Neural cell (in vitro differentiated cells): Measurements from ENCODE around the gene PPFIA1.

ENCODE experiments used
- EP300 ChIP-seq: fragments of 450-650 bp; conservative IDR thresholded peaks from 2 replicates; pipeline ENCODE4 v1.6.1; 2014; ENCODE audit warnings: antibody characterized with exemption, mild to moderate bottlenecking, moderate library complexity; ENCODE audit not compliant: poor library complexity, severe bottlenecking
- EZH2 ChIP-seq: fragments of 200-600, 300-800 bp; shearing (Covaris generic), sonication (generic); IDR thresholded peaks from 2 replicates; pipeline ENCODE4 v1.6.1; 2014; ENCODE audit warnings: antibody characterized with exemption, low read length, borderline replicate concordance, mild to moderate bottlenecking; ENCODE audit not compliant: insufficient read depth, poor library complexity, severe bottlenecking
- MXI1 ChIP-seq: fragments of 450-650 bp; conservative IDR thresholded peaks from 2 replicates; pipeline ENCODE4 v1.6.1; 2014; ENCODE audit warnings: antibody characterized with exemption, mild to moderate bottlenecking; ENCODE audit not compliant: poor library complexity, severe bottlenecking
- POLR2AphosphoS5 ChIP-seq: IDR thresholded peaks from 2 replicates; pipeline ENCODE4 v1.6.1; 2012
- RAD21 ChIP-seq: fragments of 450-650 bp; conservative IDR thresholded peaks from 2 replicates; pipeline ENCODE4 v1.6.1; 2014; ENCODE audit warnings: antibody characterized with exemption, mild to moderate bottlenecking, moderate library complexity
- SMC3 ChIP-seq: fragments of 450-650 bp; conservative IDR thresholded peaks from 2 replicates; pipeline ENCODE4 v1.6.1; 2014; ENCODE audit warnings: antibody characterized with exemption, mild to moderate bottlenecking, moderate library complexity; ENCODE audit not compliant: poor library complexity
- TAF1 ChIP-seq: IDR thresholded peaks from 2 replicates; pipeline ENCODE4 v1.6.1; 2012; ENCODE audit warnings: low read depth
- TF ChIP-seq, protein P1 (sequence below): IDR thresholded peaks from 2 replicates; pipeline ENCODE4 v1.6.1; 2012; ENCODE audit warnings: borderline replicate concordance
- TF ChIP-seq, protein P2 (sequence below): fragments of 450-650 bp; IDR thresholded peaks from 2 replicates; pipeline ENCODE4 v1.5.1; 2014; ENCODE audit warnings: antibody characterized with exemption, mild to moderate bottlenecking, moderate library complexity; ENCODE audit not compliant: poor library complexity, severe bottlenecking

DNA sequence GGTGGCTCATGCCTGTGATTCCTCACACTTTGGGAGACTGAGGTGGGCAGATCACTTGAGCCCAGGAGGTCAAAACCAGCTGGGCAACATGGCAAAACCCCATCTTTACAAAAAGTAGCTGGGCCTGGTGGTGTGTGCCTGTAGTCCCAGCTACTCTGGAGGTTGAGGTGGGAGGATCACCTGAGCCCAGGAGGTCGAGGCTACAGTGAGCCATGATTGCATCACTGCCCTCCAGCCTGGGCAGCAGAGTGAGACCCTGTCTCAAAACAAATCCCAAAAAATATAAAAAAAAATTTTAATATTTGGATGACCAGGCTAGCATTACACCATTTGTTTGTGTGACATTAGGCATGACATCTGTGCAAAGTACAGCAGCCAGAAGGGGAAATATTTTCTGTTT, 78.1 kb downstream of the PPFIA1 start:
- TF ChIP-seq POLR2AphosphoS5 (no peak), EZH2 (no peak), EP300 (no peak), SMC3 (no peak), TAF1 (no peak), RAD21 (no peak), MXI1 (no peak)
- TF ChIP-seq, protein P1, sequence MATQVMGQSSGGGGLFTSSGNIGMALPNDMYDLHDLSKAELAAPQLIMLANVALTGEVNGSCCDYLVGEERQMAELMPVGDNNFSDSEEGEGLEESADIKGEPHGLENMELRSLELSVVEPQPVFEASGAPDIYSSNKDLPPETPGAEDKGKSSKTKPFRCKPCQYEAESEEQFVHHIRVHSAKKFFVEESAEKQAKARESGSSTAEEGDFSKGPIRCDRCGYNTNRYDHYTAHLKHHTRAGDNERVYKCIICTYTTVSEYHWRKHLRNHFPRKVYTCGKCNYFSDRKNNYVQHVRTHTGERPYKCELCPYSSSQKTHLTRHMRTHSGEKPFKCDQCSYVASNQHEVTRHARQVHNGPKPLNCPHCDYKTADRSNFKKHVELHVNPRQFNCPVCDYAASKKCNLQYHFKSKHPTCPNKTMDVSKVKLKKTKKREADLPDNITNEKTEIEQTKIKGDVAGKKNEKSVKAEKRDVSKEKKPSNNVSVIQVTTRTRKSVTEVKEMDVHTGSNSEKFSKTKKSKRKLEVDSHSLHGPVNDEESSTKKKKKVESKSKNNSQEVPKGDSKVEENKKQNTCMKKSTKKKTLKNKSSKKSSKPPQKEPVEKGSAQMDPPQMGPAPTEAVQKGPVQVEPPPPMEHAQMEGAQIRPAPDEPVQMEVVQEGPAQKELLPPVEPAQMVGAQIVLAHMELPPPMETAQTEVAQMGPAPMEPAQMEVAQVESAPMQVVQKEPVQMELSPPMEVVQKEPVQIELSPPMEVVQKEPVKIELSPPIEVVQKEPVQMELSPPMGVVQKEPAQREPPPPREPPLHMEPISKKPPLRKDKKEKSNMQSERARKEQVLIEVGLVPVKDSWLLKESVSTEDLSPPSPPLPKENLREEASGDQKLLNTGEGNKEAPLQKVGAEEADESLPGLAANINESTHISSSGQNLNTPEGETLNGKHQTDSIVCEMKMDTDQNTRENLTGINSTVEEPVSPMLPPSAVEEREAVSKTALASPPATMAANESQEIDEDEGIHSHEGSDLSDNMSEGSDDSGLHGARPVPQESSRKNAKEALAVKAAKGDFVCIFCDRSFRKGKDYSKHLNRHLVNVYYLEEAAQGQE = no peak
- TF ChIP-seq, protein P2, sequence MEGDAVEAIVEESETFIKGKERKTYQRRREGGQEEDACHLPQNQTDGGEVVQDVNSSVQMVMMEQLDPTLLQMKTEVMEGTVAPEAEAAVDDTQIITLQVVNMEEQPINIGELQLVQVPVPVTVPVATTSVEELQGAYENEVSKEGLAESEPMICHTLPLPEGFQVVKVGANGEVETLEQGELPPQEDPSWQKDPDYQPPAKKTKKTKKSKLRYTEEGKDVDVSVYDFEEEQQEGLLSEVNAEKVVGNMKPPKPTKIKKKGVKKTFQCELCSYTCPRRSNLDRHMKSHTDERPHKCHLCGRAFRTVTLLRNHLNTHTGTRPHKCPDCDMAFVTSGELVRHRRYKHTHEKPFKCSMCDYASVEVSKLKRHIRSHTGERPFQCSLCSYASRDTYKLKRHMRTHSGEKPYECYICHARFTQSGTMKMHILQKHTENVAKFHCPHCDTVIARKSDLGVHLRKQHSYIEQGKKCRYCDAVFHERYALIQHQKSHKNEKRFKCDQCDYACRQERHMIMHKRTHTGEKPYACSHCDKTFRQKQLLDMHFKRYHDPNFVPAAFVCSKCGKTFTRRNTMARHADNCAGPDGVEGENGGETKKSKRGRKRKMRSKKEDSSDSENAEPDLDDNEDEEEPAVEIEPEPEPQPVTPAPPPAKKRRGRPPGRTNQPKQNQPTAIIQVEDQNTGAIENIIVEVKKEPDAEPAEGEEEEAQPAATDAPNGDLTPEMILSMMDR = no peak
